ENCODE data around the gene MAGI1.

MAGI1 gene

GRCh38 chr3:65706776-65707568 lies 331.7 kb downstream of the MAGI1 start:
- Histone ChIP-seq H3K36me3 (ENCODE audit: control insufficient read depth, insufficient read depth, low read length) (no peaks in the 10 kb centered on the region), H3K4ac (ENCODE audit: low read depth, low read length) (no peak overlapping the region), H3K27ac (ENCODE audit: low read depth, low read length) (no peak overlapping the region), H3K4me2 (ENCODE audit: low read length) (no peak overlapping the region), H3K79me2 (ENCODE audit: control insufficient read depth, insufficient read depth, low read length) (no peaks in the 10 kb centered on the region), H3K4me3 (ENCODE audit: low read length) (no peak overlapping the region), H2BK15ac (replicated peaks; ENCODE audit: low read depth) (no peak overlapping the region), H2BK5ac (ENCODE audit: low read length) (no peak overlapping the region), H2BK120ac (ENCODE audit: low read depth, low read length) (no peak overlapping the region), H3K18ac (ENCODE audit: low read length) (no peak overlapping the region), H3K23ac (ENCODE audit: low read length) (no peak overlapping the region), H2AK5ac (ENCODE audit: low read length) (no peak overlapping the region), H4K8ac (ENCODE audit: low read depth, low read length) (no peak overlapping the region), H3K56ac (ENCODE audit: low read length) (no peak overlapping the region), H4K5ac (ENCODE audit: low read length) (no peak overlapping the region), H3K9ac (ENCODE audit: low read length) (no peak overlapping the region), H3K4me1 (ENCODE audit: control insufficient read depth, low read depth, low read length) (no peaks in the 10 kb centered on the region), H3K79me1 (ENCODE audit: low read length) (peaks cover 2% of the 10 kb centered on the region), H3K27me3 (ENCODE audit: insufficient read depth, low read length, poor library complexity) (no peaks in the 10 kb centered on the region)
- no peak for DNase-seq
- WGBS (ENCODE audit: extremely low coverage, insufficient coverage, low lambda C conversion rate), result no CpG with 5 or more reads among the region's 13 CpGs

DNA sequence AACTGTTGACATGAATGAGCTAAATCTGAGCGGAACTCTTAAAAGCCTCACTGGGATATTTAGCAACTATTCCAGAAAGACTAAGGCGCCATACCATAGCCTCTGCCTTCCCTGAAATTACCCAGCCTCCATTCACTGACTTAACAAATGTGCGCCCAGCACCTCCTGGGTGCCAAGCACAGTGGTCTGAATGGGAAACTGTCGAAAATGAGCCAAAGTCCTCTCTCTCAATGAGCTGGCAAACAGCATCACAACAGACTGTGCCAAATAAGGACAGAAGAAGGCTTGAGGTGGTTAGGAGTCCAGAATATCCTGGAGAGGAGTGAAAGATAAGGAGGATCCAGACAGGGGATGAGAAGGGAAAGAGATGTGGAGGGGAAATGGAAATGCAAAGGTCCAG lies 332.4 kb downstream of the MAGI1 start:
- no peak overlapping the region for H2BK5ac ChIP-seq (ENCODE audit: low read length)
- no peak overlapping the region for H3K9ac ChIP-seq (ENCODE audit: low read length)
- no peak overlapping the region for H3K18ac ChIP-seq (ENCODE audit: low read length)
- no peak overlapping the region for H3K56ac ChIP-seq (ENCODE audit: low read length)
- H3K79me1 ChIP-seq (ENCODE audit: low read length), result peaks cover 1% of the 10 kb centered on the region
- H4K5ac ChIP-seq (ENCODE audit: low read length), result no peak overlapping the region
- H3K27ac ChIP-seq (ENCODE audit: low read depth, low read length), result no peak overlapping the region
- H3K79me2 ChIP-seq (ENCODE audit: control insufficient read depth, insufficient read depth, low read length), result no peaks in the 10 kb centered on the region
- no CpG with 5 or more reads among the region's 4 CpGs for WGBS (ENCODE audit: extremely low coverage, insufficient coverage, low lambda C conversion rate)
- H3K4me3 ChIP-seq (ENCODE audit: low read length), result no peak overlapping the region
- no peak overlapping the region for H3K23ac ChIP-seq (ENCODE audit: low read length)
- no peak overlapping the region for H4K8ac ChIP-seq (ENCODE audit: low read depth, low read length)
- DNase-seq, result no peak
- no peaks in the 10 kb centered on the region for H3K27me3 ChIP-seq (ENCODE audit: insufficient read depth, low read length, poor library complexity)
- H3K36me3 ChIP-seq (ENCODE audit: control insufficient read depth, insufficient read depth, low read length), result no peaks in the 10 kb centered on the region
- no peak overlapping the region for H2AK5ac ChIP-seq (ENCODE audit: low read length)
- H3K4me1 ChIP-seq (ENCODE audit: control insufficient read depth, low read depth, low read length), result no peaks in the 10 kb centered on the region
- no peak overlapping the region for H2BK15ac ChIP-seq (replicated peaks; ENCODE audit: low read depth)
- H3K4me2 ChIP-seq (ENCODE audit: low read length), result no peak overlapping the region
- no peak overlapping the region for H3K4ac ChIP-seq (ENCODE audit: low read depth, low read length)
- no peak overlapping the region for H2BK120ac ChIP-seq (ENCODE audit: low read depth, low read length)

DNA sequence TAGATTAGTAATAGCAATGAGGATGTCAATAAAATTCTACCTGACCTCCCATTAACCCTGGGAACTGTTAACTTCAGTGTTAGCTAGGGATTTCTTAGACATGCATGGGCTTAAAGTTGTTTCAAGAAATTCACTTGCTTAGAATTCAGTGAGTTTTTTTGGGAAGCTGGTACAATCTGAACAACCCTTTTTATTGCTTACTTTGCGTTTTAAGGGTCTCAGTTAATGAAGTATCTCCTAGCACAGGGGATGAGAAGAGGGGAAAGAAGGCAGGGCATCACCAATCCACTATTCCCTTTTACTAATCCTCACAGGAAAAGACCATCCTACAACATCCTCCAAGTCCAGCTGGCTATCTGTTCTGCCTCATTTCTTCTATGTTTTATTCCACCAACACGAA lies 334.9 kb downstream of the MAGI1 start:
- no peak overlapping the region for H3K23ac ChIP-seq (ENCODE audit: low read length)
- DNase-seq, result no peak
- no peak overlapping the region for H3K56ac ChIP-seq (ENCODE audit: low read length)
- no peak overlapping the region for H2BK120ac ChIP-seq (ENCODE audit: low read depth, low read length)
- H2AK5ac ChIP-seq (ENCODE audit: low read length), result no peak overlapping the region
- peaks cover 1% of the 10 kb centered on the region for H3K79me1 ChIP-seq (ENCODE audit: low read length)
- H3K4me2 ChIP-seq (ENCODE audit: low read length), result no peak overlapping the region
- H2BK5ac ChIP-seq (ENCODE audit: low read length), result no peak overlapping the region
- no peak overlapping the region for H3K4me3 ChIP-seq (ENCODE audit: low read length)
- H4K8ac ChIP-seq (ENCODE audit: low read depth, low read length), result no peak overlapping the region
- H3K79me2 ChIP-seq (ENCODE audit: control insufficient read depth, insufficient read depth, low read length), result no peaks in the 10 kb centered on the region
- H3K4ac ChIP-seq (ENCODE audit: low read depth, low read length), result no peak overlapping the region
- no CpG with 5 or more reads among the region's 2 CpGs for WGBS (ENCODE audit: extremely low coverage, insufficient coverage, low lambda C conversion rate)
- no peak overlapping the region for H3K27ac ChIP-seq (ENCODE audit: low read depth, low read length)
- H2BK15ac ChIP-seq (replicated peaks; ENCODE audit: low read depth), result no peak overlapping the region
- H3K27me3 ChIP-seq (ENCODE audit: insufficient read depth, low read length, poor library complexity), result no peaks in the 10 kb centered on the region
- no peak overlapping the region for H4K5ac ChIP-seq (ENCODE audit: low read length)
- no peak overlapping the region for H3K9ac ChIP-seq (ENCODE audit: low read length)
- no peaks in the 10 kb centered on the region for H3K36me3 ChIP-seq (ENCODE audit: control insufficient read depth, insufficient read depth, low read length)
- no peak overlapping the region for H3K18ac ChIP-seq (ENCODE audit: low read length)
- H3K4me1 ChIP-seq (ENCODE audit: control insufficient read depth, low read depth, low read length), result no peaks in the 10 kb centered on the region

DNA sequence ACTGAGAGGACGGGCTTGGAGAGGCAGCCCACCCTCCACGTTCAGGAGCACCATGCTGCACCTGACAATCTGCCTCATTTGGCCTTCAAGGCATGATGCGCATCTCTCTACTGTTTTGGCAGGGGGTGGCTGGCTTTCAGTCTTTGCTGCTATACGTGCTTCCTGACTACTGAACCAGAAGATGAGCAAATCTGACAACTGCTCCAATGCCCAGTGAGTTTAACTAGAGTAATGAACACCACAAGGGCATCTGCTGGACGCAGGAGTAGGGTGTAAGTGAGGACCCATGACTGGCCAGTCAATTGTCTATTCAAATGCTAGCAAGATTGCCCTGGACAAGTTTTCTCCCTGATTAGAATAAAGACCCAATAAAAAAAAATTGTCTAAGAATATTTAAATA lies 335.7 kb downstream of the MAGI1 start:
- Histone ChIP-seq H2AK5ac (ENCODE audit: low read length) (no peak overlapping the region), H2BK5ac (ENCODE audit: low read length) (no peak overlapping the region), H3K4me3 (ENCODE audit: low read length) (no peak overlapping the region), H3K36me3 (ENCODE audit: control insufficient read depth, insufficient read depth, low read length) (no peaks in the 10 kb centered on the region), H3K9ac (ENCODE audit: low read length) (no peak overlapping the region), H3K79me2 (ENCODE audit: control insufficient read depth, insufficient read depth, low read length) (no peaks in the 10 kb centered on the region), H4K5ac (ENCODE audit: low read length) (no peak overlapping the region), H3K4ac (ENCODE audit: low read depth, low read length) (no peak overlapping the region), H2BK15ac (replicated peaks; ENCODE audit: low read depth) (no peak overlapping the region), H3K27me3 (ENCODE audit: insufficient read depth, low read length, poor library complexity) (no peaks in the 10 kb centered on the region), H3K23ac (ENCODE audit: low read length) (no peak overlapping the region), H3K79me1 (ENCODE audit: low read length) (peaks cover 1% of the 10 kb centered on the region), H3K27ac (ENCODE audit: low read depth, low read length) (no peak overlapping the region), H3K4me1 (ENCODE audit: control insufficient read depth, low read depth, low read length) (no peaks in the 10 kb centered on the region), H3K56ac (ENCODE audit: low read length) (no peak overlapping the region), H4K8ac (ENCODE audit: low read depth, low read length) (no peak overlapping the region), H3K4me2 (ENCODE audit: low read length) (no peak overlapping the region), H3K18ac (ENCODE audit: low read length) (no peak overlapping the region), H2BK120ac (ENCODE audit: low read depth, low read length) (no peak overlapping the region)
- no peak for DNase-seq
- no CpG with 5 or more reads among the region's 5 CpGs for WGBS (ENCODE audit: extremely low coverage, insufficient coverage, low lambda C conversion rate)

GRCh38 chr3:65702202-65702601 lies 336.5 kb downstream of the MAGI1 start:
- Histone ChIP-seq H2BK15ac (replicated peaks; ENCODE audit: low read depth) (no peak overlapping the region), H3K4me2 (ENCODE audit: low read length) (no peak overlapping the region), H3K27ac (ENCODE audit: low read depth, low read length) (no peak overlapping the region), H3K79me2 (ENCODE audit: control insufficient read depth, insufficient read depth, low read length) (no peaks in the 10 kb centered on the region), H3K4me3 (ENCODE audit: low read length) (no peak overlapping the region), H3K4me1 (ENCODE audit: control insufficient read depth, low read depth, low read length) (no peaks in the 10 kb centered on the region), H3K27me3 (ENCODE audit: insufficient read depth, low read length, poor library complexity) (no peaks in the 10 kb centered on the region), H4K5ac (ENCODE audit: low read length) (no peak overlapping the region), H3K56ac (ENCODE audit: low read length) (no peak overlapping the region), H3K18ac (ENCODE audit: low read length) (no peak overlapping the region), H3K36me3 (ENCODE audit: control insufficient read depth, insufficient read depth, low read length) (no peaks in the 10 kb centered on the region), H3K9ac (ENCODE audit: low read length) (no peak overlapping the region), H4K8ac (ENCODE audit: low read depth, low read length) (no peak overlapping the region), H2BK5ac (ENCODE audit: low read length) (no peak overlapping the region), H2BK120ac (ENCODE audit: low read depth, low read length) (no peak overlapping the region), H3K4ac (ENCODE audit: low read depth, low read length) (no peak overlapping the region), H3K79me1 (ENCODE audit: low read length) (peaks cover 1% of the 10 kb centered on the region), H2AK5ac (ENCODE audit: low read length) (no peak overlapping the region), H3K23ac (ENCODE audit: low read length) (no peak overlapping the region)
- WGBS (ENCODE audit: extremely low coverage, insufficient coverage, low lambda C conversion rate), result no CpG with 5 or more reads among the region's 2 CpGs
- no peak for DNase-seq

DNA sequence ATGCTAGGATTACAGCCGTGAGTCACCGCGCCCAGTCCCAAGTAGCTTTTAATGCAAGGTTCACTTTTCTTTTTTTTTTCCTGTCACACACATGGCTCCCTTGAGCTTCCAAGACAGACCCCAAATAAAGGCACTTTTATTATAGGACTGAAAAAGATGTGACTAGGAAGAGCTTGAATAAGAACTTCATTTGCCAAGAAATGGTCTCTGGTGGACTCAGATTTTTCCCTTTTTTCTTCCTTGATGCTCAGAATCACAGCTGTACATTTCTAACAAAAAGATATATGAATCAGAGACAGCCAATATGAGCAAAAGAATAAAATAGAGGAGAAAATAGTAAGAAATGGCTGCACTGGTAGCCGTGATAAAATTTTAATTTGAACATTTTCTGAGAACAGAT lies 337.2 kb downstream of the MAGI1 start:
- H3K56ac ChIP-seq (ENCODE audit: low read length), result no peak overlapping the region
- H3K27ac ChIP-seq (ENCODE audit: low read depth, low read length), result no peak overlapping the region
- H3K27me3 ChIP-seq (ENCODE audit: insufficient read depth, low read length, poor library complexity), result no peaks in the 10 kb centered on the region
- DNase-seq, result no peak
- H3K79me1 ChIP-seq (ENCODE audit: low read length), result peaks cover 1% of the 10 kb centered on the region
- H3K18ac ChIP-seq (ENCODE audit: low read length), result no peak overlapping the region
- H3K4ac ChIP-seq (ENCODE audit: low read depth, low read length), result no peak overlapping the region
- H2BK5ac ChIP-seq (ENCODE audit: low read length), result no peak overlapping the region
- H3K23ac ChIP-seq (ENCODE audit: low read length), result no peak overlapping the region
- no peaks in the 10 kb centered on the region for H3K4me1 ChIP-seq (ENCODE audit: control insufficient read depth, low read depth, low read length)
- no peaks in the 10 kb centered on the region for H3K36me3 ChIP-seq (ENCODE audit: control insufficient read depth, insufficient read depth, low read length)
- H2AK5ac ChIP-seq (ENCODE audit: low read length), result no peak overlapping the region
- H4K8ac ChIP-seq (ENCODE audit: low read depth, low read length), result no peak overlapping the region
- H3K79me2 ChIP-seq (ENCODE audit: control insufficient read depth, insufficient read depth, low read length), result no peaks in the 10 kb centered on the region
- no peak overlapping the region for H2BK120ac ChIP-seq (ENCODE audit: low read depth, low read length)
- no CpG with 5 or more reads among the region's 4 CpGs for WGBS (ENCODE audit: extremely low coverage, insufficient coverage, low lambda C conversion rate)
- H3K9ac ChIP-seq (ENCODE audit: low read length), result no peak overlapping the region
- H3K4me2 ChIP-seq (ENCODE audit: low read length), result no peak overlapping the region
- no peak overlapping the region for H2BK15ac ChIP-seq (replicated peaks; ENCODE audit: low read depth)
- H4K5ac ChIP-seq (ENCODE audit: low read length), result no peak overlapping the region
- no peak overlapping the region for H3K4me3 ChIP-seq (ENCODE audit: low read length)

Data from mesendoderm (in vitro differentiated cells).